ENCODE measurements around the gene CYP11A1.

The CYP11A1 gene

DNA sequence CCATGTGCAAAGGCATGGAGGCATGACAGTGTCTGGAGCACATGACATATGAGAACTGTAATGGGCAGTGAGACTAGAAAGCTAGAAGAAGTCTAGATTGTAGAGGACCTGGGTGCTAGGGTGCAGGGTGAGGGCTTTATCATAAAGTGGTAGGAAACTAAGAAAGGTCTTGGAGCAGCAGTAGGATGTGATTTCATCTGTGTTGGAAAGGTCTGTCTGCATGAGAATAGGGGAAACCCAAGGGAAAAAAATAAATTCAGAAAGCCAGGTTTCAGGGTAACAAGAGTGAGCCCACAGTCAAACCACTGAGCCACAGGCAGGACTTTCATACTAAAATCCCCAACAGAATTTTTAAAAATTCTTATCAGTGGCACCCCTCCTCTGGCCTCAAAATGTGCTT, 76.8 kb downstream of the CYP11A1 start:
- TF ChIP-seq CTCF (conservative IDR thresholded peaks at IDR 0.05) (no peak), ZFX (IDR thresholded peaks at IDR 0.05) (no peak)
- no peak overlapping the region for H3K27ac ChIP-seq

DNA sequence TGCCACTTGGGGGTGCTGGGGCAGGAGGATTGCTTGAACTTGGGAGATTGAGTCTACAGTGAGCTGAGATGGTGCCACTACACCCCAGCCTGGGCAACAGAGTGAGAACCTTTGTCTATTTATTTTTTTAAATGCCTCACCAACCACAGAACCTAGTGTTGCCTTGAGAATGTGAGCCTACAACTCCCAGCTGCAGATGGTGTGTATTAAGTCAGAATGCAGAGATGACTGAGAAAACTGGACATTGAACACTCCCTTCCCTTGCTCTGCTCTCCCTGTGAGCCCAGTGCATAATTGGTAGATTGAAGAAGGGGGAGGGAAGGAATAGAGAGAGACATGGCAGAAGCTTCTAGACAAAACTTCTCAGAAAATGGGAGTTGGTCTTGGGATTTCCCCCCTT, 77.8 kb downstream of the CYP11A1 start:
- TF ChIP-seq ZFX (IDR thresholded peaks at IDR 0.05) = no peak
- no peak overlapping the region for H3K27ac ChIP-seq
